Measurements from ENCODE around the gene DIP2B.

DNA sequence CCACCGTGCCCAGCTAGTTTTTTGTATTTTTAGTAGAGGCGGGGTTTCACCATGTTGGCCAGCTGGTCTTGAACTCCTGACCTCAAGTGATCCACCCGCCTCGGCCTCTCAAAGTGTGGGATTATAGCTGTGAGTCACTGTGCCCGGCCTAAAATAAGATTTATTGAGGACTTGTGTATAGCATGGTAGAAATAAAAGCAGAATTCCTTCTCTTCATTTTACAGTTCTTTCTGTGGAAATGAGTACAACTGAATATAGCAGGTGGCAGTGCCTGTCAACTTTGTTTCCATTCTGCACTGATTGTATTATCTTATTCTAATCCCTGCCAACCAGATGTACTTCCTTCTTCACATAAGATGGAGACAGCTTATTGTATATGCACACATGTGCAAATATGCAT lies 41.0 kb downstream of the DIP2B start:
- TF ChIP-seq POLR2AphosphoS5 (IDR thresholded peaks at IDR 0.05; ENCODE audit: borderline replicate concordance, low read depth, low read length): no peak
- no peak for TF ChIP-seq EZH2 (IDR thresholded peaks at IDR 0.05)
- no peak for TF ChIP-seq FOXP2 (optimal IDR thresholded peaks at IDR 0.05; ENCODE audit: control extremely low read depth, extremely low read length, insufficient read depth)
